DOHH2 (cell line): ENCODE data around the gene RBFOX1.

Experiments
- CTCF ChIP-seq: fragments of 200-600 bp; sonication (generic); IDR thresholded peaks from one replicate; pipeline ENCODE4 v1.5.1; 2014; ENCODE audit warnings: antibody characterized with exemption, mild to moderate bottlenecking, low read depth, low read length; ENCODE audit not compliant: poor library complexity, severe bottlenecking
- EZH2phosphoT487 ChIP-seq: fragments of 200-600 bp; sonication (generic); IDR thresholded peaks from 2 replicates; pipeline ENCODE4 v1.6.1; 2017; ENCODE audit warnings: borderline replicate concordance, mild to moderate bottlenecking, antibody characterized with exemption, low read length, moderate library complexity, mixed read lengths

- TF ChIP-seq CTCF (no peak), EZH2phosphoT487 (no peak)
Observed at GRCh38 chr16:7736138-7736665, 403.6 kb downstream of the RBFOX1 start.
